DMS53 (cell line): ENCODE measurements around the gene DNAJC25.

ENCODE experiments used
- DNase-seq: peaks from one replicate; lab custom pipeline; 2025; lab: John Stamatoyannopoulos, UW

The DNAJC25 gene

DNA sequence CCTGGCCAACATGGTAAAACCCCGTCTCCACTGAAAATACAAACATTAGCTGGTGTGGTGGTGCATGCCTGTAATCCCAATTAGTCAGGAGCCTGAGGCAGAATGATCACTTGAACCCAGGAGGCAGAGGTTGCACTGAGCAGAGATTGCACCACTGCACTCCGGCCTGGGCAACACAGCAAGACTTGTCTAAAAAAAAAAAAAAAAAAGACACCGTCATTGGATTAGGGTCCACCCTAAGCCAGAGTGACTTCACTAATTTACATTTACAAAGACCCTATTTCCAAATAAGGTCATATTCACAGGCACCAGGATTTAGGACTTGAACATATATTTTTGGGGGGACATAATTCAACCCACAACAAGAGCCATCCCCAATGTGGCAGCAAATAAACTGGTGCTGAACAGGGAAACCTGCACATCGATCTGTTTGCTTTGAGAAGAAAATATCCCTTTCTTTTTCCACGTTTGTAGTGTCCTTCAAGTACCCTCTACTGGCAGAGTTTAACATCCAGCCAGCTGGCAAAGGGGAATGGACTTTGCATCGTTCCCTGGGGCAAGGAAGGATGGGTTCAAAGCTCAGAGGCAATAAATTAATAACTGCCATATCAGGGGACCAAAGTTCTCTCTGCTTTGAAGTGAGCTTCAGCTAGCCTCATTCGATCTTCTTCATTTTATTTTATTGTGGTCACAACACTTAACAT lies 3.7 kb upstream of the DNAJC25 start:
- DNase-seq, result peak; percentile 7

DNA sequence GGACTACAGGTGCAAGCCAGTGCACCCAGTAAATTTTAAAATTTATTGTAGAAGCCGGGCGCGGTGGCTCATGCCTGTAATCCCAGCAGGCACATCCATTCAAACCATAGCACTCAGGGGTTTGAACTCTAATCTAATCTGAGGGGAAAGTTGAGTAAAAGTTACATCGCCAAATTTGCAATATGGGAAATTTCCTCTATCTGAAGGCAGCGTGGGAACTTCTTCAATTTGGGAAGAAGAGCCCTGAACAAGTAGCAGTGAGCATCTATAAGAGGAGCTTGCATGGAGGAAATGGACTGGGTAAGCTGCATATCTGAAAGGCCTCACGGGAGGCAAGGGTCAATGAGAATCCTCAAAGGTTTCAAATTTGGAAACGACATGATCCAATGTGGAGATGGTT lies 2.7 kb upstream of the DNAJC25 start:
- no peak for DNase-seq

DNA sequence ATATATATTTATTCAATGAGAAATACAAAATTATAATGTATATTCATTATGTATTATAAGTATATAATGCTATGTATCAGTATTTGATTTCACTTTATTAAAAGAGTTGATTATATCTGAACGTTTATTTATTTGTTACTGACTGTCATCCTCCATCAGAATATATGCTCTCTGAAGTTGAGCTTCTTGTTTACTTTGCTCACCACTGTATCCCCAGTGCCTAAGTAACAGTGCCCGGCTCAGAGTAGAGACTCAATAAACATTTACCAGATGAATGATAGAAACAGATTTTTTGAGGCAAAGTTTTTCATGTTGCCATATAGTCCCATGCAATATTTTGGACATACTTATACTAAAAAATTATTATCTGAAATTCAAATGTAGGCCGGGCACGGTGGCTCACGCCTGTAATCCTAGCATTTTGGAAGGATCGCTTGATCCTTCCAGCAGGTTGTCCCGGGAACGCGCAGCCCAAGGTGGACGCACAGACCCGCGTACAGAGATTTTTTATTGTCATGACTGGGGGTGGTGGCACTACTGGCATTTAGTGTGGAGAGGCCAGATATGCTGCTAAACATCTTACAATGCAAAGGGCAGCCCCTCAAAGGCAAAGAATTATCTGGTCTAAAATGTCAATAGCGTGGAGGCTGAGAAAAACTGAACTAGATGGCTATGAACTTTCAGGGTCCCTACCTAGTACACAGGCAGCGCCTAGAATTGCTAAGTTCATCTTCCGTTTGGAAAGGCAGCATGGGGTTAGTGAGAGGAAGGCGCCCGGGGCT lies 761 bp upstream of the DNAJC25 start:
- DNase-seq, result peak; percentile 54

DNA sequence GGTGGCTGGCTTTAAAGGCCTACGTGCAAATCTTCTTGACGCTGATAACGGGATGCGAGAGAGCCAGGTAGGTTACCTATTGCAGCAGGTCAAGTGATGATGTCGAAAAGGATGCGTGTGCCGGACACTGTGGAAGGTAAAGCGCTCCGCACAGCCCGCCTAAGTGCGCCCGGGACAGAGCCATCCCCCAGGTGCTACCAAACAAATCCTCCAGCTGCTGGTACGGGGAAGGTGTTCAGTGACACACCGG lies 245 bp upstream of the DNAJC25 start:
- DNase-seq, result no peak

DNA sequence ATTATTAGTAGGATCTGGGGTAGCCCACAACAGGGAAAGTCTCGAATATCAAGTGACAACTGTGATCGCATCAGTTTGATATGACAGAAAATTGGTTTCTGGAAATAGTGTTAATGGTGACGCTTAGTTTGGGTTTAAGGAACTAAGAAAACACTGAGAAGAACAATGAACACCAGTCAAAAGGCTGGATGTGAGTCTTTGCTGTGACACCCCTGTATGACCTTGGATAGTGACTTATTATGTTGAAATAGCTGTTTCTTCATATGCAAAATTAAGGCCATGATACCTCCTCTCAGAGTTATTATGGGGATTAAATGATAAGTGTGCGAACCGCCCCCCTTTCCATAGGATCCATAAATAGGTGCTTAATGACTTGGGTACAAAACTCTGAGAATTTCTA lies 926 bp downstream of the DNAJC25 start:
- peak; percentile 21 for DNase-seq

DNA sequence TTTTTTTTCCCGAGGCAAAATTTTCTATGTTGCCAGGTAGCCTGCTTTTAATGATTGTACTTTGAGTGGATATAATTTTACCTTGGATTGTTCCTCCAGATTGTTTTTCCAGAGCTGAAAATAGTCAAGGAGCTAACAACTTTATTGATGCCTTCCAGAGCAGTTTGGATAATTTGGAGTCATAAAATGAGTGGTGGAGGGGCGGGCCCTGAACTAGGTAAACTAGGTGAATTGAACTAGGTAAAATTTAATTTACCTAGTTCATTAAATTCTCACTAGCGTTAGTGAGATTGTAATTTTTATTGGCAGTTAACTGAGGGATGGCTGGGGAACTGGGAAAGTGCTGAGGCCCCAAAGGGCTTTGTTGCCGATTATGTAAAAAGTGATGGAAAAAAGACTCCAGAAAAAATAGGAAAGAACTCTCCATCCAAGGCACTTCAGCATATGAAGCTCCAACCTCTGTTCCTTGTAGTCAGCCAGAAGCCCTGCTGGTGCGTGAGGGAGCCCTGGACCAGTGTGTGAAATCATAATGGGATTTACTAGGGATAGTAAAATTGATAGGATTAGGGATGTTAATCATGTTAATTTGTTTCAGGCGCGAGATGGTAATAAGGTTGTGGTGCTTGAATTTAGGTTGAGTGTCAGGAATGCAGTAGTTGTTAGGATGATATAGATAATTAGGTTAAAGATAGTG lies 1.7 kb downstream of the DNAJC25 start:
- DNase-seq, result no peak

DNA sequence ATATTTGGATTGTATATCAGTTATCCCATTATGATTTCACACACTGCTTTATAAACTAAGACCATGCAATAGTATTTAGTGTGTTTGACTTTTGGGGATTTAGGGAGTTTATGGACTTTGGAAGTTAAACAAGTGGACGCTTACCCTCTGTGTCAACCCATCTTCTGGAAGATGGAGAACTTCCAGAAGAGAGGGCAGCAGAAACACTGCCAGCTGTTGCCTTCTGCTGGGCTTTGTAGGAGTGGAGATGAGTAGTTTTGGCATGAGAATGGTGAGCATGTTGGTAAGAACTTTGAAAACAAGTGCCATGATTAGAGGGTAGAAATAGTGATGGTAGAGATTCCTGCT lies 2.2 kb downstream of the DNAJC25 start:
- DNase-seq, result no peak

DNA sequence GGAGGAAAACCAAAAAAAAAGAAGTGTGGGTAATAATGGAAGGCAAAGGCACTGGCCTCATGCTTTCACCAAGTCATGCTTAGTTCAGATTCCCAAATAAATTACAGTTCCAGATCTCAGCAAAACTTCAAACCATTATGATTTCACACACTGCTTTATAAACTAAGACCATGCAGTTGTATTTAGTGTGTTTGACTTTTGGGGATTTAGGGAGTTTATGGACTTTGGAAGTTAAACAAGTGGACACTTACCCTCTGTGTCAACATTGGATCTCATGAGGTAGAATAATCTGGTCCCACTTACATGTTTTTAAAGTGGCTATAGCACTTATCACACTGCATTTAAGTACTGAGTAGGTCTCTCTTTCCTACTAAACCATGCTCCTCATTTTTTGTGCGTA lies 3.7 kb downstream of the DNAJC25 start:
- peak; percentile 3 for DNase-seq

DNA sequence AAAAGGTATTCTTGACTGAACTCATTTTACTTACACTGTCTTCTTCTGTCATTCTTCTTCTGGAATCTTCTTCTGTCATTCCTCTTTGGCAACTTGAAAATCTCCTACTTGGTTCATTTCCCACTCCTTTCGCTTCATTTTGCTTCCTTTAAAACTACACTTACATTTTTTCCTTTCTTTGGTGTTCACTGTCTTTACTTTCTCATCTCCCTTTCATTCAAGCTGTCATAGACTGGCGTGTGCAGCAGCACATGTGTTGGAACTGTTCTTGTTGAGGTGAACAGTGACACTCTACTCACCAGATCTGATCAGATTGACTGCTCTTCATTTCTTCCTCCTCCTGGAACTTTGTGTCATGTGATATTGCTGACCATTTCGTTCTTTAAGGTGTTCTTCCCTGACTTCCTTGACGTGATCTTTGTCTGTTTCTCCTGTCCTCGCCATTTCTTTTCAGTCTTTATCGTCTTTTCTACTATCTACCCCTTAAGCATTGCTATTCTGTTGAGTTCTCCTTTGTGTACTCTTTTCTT lies 6.4 kb downstream of the DNAJC25 start:
- no peak for DNase-seq

DNA sequence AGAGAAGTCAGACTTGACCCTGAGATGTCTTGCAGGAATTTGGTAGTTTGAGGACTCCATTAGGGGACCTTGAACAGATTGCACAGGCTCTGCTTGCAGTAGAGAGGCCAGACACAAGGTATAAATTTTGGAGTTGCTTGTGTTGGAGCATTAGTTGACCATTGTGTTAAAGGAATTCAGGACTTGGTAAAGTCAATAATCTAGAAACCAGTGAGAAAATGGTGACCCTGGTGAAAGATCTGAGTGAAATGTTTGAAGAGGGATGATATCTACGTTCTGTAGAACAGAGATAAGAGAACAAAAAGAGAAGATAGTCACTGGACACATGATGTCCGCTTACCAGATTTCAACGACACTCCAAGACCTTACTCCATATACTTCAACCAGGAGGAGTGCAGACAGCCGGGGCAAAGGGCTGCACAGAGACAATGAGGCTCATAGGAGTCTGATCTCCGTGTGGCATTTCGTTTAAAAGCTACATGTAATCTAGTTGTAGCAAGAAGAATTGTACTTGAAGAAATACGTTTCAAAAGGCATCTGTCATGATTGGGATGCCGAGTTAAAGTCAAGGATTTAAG lies 13.2 kb downstream of the DNAJC25 start:
- DNase-seq, result no peak

DNA sequence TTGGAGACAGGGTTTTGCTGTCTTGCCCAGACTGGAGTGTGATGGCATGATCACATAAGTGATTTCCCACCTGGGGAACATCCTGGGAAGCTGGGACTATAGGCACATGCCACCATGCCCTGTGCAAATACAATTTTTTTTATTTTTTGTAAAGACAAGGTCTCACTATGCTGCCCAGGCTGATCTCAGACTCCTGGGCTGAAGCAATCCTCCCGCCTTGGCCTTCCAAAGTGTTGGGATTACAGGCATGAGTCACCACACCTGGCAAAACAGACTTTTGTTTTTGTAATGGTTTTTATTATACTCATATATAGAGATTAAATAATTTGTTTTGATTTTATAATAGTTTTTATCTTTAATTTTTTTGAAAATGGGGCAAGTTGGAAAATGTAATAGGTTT lies 14.7 kb downstream of the DNAJC25 start:
- DNase-seq, result no peak

DNA sequence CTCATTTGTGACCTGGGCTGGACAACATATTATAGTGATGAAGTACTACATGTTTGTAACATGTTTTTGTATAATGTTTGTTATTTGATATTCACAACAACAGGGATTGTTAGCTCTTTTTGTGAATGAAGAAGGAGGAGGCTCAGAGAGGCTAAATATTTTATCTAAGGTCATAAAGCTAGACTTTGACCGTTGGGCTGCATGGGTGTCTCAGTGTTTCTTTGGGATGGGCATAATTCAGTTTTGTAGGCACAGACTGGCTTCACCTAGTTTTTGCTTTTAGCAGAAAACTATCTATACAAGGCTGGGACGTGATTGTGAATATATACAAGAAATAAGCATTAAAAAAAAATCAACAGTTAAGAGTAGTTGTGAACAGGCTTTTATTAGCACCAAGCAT lies 15.3 kb downstream of the DNAJC25 start:
- DNase-seq, result no peak

DNA sequence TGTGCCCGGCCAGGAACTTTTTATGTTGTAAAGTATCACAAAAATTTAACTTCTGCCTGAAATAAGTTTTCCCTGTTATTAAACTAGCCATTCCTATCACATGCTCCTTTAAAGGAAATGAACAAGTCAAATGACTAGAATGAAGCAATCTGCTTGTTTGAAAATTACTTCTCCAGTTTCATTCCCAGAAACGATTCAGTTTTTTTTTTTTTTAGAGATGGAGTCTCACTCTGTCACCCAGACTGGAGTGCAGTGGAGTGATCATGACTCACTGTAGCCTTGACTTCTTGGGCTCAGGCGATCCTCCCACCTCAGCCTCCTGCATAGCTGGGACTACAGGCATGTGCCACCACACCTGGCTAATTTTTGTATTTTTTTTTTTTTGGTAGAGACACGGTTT lies 16.9 kb downstream of the DNAJC25 start:
- no peak for DNase-seq

DNA sequence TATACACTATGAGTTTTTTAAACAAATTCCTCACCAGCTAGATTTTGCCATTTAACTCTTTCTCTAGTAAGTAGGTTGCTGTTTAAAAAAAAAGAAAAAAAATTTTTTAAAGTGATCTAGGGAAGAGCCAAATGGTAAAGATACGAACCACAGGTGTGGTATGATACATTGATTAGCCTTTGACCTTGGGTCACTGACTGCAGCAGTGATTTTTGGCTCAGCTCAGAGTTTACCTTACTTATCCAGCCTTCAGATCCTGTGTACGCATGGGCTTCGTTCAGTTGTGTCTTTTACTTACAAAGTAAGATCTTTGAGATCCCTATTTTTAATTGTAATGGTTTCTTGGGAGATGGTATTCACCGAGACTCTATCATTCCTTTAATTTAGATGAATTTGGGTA lies 17.9 kb downstream of the DNAJC25 start:
- DNase-seq, result no peak

DNA sequence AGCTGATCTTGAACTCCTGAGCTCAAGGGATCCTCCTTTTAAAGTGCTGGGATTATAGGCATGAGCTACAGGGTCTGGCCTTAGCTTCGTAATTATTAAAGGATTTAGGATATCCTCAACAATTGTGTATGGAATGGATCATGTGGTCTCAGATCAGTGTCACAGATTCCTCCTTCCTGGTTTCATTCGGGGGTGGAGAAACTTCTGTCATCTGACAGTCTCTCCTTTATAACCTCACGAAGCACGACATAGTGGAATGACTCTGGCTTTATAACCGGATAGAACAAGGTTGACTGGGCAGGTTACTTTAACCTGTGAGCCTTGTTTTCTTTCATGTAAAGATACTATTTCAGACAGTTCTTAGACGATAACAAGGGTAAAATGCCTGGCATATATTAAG lies 25.9 kb downstream of the DNAJC25 start:
- no peak for DNase-seq

DNA sequence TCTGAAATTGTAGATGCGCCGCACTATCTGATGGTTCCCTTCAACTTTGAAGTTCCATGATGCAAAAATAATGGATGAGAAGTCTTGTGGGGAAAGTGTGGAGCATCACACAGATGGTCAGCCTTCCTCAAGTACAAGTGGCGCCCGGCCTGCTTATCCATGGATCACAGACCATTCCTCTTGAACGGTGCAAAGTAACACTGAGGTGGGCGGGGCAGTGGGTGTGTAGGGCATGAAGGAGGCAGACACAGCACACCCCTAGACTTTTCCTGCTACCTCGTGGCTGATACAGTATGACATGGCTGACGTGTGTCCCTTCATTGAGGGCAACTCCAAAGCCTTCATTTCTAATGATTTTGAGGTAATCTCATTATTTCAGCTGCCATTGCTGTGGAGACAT lies 27.8 kb downstream of the DNAJC25 start:
- DNase-seq, result no peak

DNA sequence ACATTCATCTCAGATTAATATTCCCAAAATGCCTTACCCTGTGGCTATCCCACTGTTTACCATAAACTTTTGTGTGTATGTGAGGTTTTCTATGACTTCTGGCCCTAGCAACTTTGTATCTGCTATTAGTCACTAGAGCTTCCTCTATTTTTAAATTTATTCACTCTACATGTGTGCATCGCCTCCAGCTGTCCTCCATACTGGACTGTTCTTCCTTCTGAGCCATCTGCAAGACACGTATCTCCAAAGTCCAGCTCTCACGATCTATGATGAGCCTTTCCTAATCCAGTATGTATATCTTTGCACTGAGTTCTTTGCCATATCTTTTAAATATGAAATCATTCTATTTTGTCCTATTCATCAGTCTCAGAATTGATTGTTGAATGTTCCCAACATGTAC lies 28.6 kb downstream of the DNAJC25 start:
- no peak for DNase-seq

DNA sequence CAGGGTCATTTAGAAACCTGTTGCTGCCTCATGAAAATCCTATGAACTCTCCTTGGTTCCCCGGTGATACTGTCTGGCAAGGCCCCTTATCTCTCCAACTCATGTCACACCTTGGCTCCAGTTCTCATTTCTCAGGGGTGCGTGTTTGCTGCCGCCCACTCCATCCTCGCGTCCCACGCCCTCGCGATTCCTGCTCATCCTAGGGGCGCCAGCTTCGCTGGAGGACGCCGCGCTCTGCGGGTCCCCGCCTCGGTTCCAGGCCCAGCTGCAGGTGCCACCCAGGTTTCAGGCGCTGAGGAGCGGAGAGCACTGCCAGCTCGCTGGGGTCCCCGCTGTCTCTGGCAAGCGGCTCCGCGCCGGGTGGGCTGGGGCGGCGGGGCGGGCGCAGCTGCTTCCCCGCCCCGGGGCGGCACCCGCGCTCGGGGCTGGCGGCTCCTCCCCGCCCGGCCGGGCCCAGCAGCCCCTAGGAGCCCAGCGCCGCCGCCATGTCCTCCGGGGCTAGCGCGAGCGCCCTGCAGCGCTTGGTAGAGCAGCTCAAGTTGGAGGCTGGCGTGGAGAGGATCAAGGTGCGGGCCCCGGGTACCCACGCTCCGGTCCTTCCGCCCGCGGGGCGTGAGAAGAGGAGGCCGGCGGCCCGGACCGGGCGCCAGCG lies 30.1 kb downstream of the DNAJC25 start, which contains the start of gene GNG10:
GNG10 (plus strand) TSS at position 456 of the 652 bp plus-strand sequence; CDS start at position 486, 30 bp downstream.
- DNase-seq, result peak; percentile 58

DNA sequence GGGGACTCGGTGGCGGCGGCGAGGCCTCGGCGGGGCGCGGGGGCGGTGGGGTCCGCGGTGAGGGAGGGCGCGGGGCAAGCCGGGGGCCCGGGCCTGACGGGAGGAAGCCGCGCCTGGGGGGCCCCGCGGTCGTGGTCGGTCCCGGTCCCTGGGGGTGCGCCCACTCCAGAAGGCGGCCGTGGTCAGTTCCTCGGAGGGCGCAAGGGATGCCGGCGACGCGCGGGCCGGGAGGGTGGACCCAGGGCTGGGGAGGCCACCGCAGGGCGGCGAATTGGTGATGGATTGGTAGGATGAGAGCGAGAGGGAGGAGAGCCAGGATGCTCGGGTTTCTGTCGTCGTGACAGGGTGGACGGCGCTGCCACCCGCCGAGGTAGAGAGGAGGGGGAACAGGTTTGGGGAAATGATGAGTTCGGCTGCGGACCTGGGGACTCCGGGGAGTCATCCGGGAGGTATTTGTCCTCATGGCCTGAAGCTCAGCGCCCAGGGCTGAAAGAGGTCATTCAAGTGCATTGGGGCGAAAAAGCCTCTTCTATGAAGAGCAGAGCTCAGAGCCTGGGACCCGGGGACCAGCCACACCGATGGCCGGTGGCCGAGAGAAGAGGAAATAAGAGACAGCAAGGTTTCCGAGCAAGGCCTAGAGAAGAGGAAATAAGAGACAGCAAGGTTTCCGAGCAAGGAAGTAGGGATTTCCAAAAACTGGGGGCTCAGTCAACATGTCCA lies 30.8 kb downstream of the DNAJC25 start:
- DNase-seq, result peak; percentile 59

DNA sequence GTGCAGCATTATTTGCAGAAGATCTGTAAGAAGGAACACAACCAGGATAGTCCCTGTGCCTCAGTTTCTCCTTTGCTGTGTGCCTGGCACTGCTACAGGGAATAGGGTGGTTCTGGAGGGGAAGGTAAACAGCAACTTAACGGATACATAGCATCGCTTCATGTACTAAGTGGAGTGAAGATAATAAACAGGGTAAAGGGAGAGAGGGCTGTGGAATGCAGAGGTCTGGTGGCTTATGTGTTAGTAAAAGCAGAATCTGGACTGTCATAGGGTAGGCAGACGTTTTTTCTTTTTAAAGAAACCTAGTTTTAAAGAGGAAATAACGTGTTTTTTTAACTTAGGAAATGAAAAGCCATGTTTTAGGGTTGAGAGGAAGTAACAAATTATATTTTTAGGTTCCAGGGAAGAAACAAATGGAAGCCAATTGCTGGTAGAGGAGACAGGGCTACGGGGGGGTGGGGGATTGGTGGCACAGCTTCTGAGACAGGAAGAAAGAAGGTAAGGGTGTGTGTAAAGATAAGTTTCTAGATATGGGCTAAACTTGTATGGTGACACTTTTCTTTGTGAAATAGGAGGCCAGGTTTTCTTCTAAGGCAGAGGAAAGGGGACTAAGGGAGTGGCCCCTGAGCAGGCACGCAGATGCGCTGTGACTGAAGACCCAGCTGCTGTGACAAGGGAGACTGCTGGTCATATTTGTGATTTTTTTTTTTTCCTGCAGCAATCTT lies 31.6 kb downstream of the DNAJC25 start:
- no peak for DNase-seq

DNA sequence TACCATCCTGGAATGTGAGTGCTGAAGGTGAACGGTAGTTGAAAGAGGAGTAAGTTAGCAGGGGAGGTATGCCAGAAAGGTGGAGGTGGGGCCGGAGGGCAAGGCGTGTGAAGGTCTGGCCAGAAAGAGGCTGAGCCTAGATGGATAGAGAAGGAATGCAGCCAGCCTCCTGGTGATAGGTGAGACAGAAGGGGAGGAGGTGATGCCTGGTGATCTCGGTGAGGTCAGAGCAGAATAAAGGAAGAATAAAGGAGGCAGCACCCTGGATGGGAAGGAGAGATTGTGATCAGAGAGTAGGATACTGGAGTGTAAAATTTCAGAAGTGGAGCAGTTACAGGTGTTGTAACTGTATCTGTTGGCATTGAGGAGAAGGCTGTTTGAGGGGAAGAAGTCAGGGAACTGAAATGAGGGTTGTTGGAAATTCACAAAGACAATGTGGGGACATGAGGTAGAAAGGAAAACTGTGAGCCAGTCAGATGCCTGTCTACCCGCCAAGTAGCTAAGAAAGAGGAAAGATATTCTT lies 32.2 kb downstream of the DNAJC25 start:
- DNase-seq, result no peak
